Measurements from ENCODE around the gene ITSN2.

Gene ITSN2

GRCh38 chr2:24174851-24175277 lies 185.5 kb downstream of the ITSN2 start, which contains the start of gene FAM228A:
TSS of gene FAM228A (plus strand) at chr2:24175053. CDS start at chr2:24175481, 428 bp downstream.
- no peak for FAIRE-seq
- no peak for TF ChIP-seq CTCF (IDR thresholded peaks at IDR 0.05; ENCODE audit: insufficient read depth, missing control alignments)
- DNase-seq (ENCODE audit: insufficient read length, low spot score) = no peak

GRCh38 chr2:24169023-24169422 lies 191.3 kb downstream of the ITSN2 start:
- FAIRE-seq (no peak), DNase-seq (ENCODE audit: insufficient read length, low spot score) (no peak)
- TF ChIP-seq CTCF (IDR thresholded peaks at IDR 0.05; ENCODE audit: insufficient read depth, missing control alignments) = no peak

- DNase-seq (ENCODE audit: insufficient read length, low spot score) = no peak
- peak; percentile 72 for TF ChIP-seq CTCF (IDR thresholded peaks at IDR 0.05; ENCODE audit: insufficient read depth, missing control alignments)
- no peak for FAIRE-seq
These were observed 195.8 kb downstream of the ITSN2 start for GRCh38 chr2:24164416-24164973.

GRCh38 chr2:24163601-24164000 lies 196.7 kb downstream of the ITSN2 start:
- TF ChIP-seq CTCF (IDR thresholded peaks at IDR 0.05; ENCODE audit: insufficient read depth, missing control alignments) = no peak
- FAIRE-seq (no peak), DNase-seq (ENCODE audit: insufficient read length, low spot score) (no peak)

GRCh38 chr2:24163186-24163585 lies 197.2 kb downstream of the ITSN2 start:
- DNase-seq (ENCODE audit: insufficient read length, low spot score) (no peak), FAIRE-seq (no peak)
- no peak for TF ChIP-seq CTCF (IDR thresholded peaks at IDR 0.05; ENCODE audit: insufficient read depth, missing control alignments)

- no peak for FAIRE-seq
- no peak for TF ChIP-seq CTCF (IDR thresholded peaks at IDR 0.05; ENCODE audit: insufficient read depth, missing control alignments)
- DNase-seq (ENCODE audit: insufficient read length, low spot score) = no peak
These were observed 197.8 kb downstream of the ITSN2 start for GRCh38 chr2:24162494-24162893.

GRCh38 chr2:24160761-24161160 lies 199.6 kb downstream of the ITSN2 start:
- FAIRE-seq (no peak), DNase-seq (ENCODE audit: insufficient read length, low spot score) (no peak)
- TF ChIP-seq CTCF (IDR thresholded peaks at IDR 0.05; ENCODE audit: insufficient read depth, missing control alignments) = no peak

Data from D721Med (cell line).